GM12873 (cell line): ENCODE measurements around the gene OR2T4.

Source experiments
- CTCF ChIP-seq: IDR thresholded peaks from 2 replicates; pipeline ENCODE4 v1.5.1; 2012; ENCODE audit warnings: low read depth, mild to moderate bottlenecking, moderate library complexity, low read length, control low read depth; ENCODE audit not compliant: insufficient read depth; ENCODE audit errors: missing control alignments

The OR2T4 gene

GRCh38 chr1:248373761-248374160 lies 12.3 kb downstream of the OR2T4 start:
- TF ChIP-seq CTCF, result no peak

GRCh38 chr1:248375446-248375845 lies 14.0 kb downstream of the OR2T4 start, which contains the start of gene OR2T6:
Gene OR2T6 (plus strand): TSS chr1:248375746. CDS start chr1:248387609, 11,863 bp downstream.
- no peak for TF ChIP-seq CTCF

- no peak for TF ChIP-seq CTCF
Observed at GRCh38 chr1:248376916-248377315, 15.5 kb downstream of the OR2T4 start.

GRCh38 chr1:248380854-248381253 lies 19.4 kb downstream of the OR2T4 start:
- TF ChIP-seq CTCF, result no peak

- TF ChIP-seq CTCF, result no peak
Observed at GRCh38 chr1:248388426-248388825, 27.0 kb downstream of the OR2T4 start.

- no peak for TF ChIP-seq CTCF
Observed at GRCh38 chr1:248393050-248393449, 31.6 kb downstream of the OR2T4 start.

- no peak for TF ChIP-seq CTCF
Observed at GRCh38 chr1:248402748-248403147, 41.3 kb downstream of the OR2T4 start, which contains the start of gene OR2T1. Gene OR2T1 (plus strand): TSS chr1:248403048. CDS start chr1:248406148, 3,100 bp downstream.
